NCI-H345 (cell line): ENCODE measurements around the gene CDC20.

Experiments
- DNase-seq: peaks from one replicate; lab custom pipeline; 2025; lab: John Stamatoyannopoulos, UW

CDC20 gene

GRCh38 chr1:43329995-43330751 lies 28.6 kb upstream of the CDC20 start:
- no peak for DNase-seq

DNA sequence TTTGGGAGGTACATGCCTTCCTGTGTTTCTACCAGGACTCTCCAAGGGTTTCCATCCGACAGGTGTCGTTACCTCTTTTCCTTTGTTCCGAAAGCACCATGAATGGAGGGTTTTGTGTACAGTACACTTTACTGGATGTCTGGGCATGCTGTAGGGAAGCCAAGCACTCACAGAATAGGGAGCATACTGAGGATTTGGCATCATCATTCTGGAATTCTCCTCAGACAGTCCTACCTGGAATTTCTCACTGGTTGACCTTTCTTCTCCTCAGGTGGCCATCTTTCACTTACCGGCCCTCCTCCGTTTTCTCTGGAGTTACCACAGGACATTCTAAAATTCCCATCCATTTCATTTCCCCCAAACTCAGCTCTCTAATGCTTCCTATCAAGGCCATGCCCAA lies 27.1 kb upstream of the CDC20 start:
- DNase-seq = peak; percentile 59

GRCh38 chr1:43334453-43335205 lies 24.2 kb upstream of the CDC20 start:
- DNase-seq = no peak

DNA sequence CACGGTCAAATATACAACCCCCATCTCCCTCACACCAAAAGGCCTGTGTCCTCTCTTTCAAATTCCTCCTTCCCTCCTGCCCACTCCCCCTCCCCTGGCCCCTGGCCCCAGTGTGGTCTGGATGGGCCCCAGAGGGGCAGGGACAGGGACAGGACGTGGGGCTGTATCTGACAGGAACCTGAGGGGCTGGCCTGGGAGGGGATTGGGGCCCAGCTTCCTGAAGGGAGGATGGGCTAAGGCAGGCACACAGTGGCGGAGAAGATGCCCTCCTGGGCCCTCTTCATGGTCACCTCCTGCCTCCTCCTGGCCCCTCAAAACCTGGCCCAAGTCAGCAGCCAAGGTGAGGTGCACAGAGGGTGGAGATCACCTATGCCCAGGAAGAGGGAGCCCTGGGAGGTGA lies 21.2 kb upstream of the CDC20 start, which contains the start of gene MPL:
Gene MPL, plus strand, starts transcription at position 231 of the 400 bp plus-strand sequence. Its CDS starts 31 bp downstream, at position 262.
- DNase-seq = no peak

DNA sequence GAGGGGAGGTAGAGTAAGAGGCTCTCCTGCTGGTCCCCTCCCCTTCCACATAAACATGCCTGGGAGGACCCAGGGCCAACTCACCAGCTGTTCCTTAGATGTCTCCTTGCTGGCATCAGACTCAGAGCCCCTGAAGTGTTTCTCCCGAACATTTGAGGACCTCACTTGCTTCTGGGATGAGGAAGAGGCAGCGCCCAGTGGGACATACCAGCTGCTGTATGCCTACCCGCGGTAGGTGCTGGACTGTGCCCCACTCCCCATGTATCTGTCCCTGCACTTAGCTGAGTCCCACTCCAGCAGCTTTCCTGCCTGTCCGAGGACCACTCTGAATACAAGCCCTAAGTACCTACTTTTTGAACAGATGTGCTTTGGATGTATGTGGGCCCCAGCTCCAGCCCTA lies 20.8 kb upstream of the CDC20 start:
- no peak for DNase-seq

GRCh38 chr1:43339584-43340232 lies 19.1 kb upstream of the CDC20 start:
- DNase-seq = no peak

DNA sequence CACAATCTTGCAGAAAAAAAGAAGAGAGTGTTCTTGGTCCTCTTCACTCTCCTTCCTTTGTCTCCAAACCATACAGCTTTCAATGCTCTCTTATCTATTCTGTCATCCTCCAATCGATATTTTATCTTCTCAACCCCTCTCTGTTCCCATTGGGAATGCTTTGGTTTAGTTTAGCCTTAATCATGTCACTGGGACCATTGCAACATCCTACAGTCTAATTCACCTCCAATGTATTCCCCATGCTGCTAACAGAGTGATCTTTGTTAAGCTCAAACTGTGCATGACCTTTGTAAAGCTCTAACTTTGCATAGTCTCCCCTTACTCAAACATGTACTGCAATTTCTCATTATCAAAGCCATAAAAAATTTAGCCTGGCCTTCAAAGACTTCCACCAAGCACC lies 18.2 kb upstream of the CDC20 start:
- no peak for DNase-seq

- no peak for DNase-seq
Measured at GRCh38 chr1:43344267-43344850, 14.4 kb upstream of the CDC20 start.

DNA sequence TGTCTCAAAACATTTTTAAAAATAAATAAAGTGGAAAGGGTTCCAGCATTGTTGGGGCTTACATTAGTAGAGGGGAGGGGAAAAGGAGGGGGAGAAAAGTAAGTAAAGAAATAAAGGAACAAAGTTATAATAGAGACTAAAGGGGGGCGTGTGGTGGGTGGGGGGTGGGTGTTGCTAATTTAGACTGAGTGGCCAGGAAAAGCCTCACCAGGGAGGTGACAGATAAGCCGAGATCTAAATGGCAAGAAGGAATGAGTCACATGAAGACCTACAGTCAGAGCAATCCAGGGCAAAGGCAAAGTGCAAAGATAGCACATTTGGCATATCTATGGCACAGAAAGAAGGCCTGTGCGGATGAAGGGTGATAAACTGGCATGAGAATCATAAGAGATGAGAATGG lies 13.7 kb upstream of the CDC20 start:
- no peak for DNase-seq

- DNase-seq = no peak
Measured at GRCh38 chr1:43346636-43347035, 12.1 kb upstream of the CDC20 start.

GRCh38 chr1:43348343-43348808 lies 10.4 kb upstream of the CDC20 start:
- DNase-seq = peak; percentile 71

DNA sequence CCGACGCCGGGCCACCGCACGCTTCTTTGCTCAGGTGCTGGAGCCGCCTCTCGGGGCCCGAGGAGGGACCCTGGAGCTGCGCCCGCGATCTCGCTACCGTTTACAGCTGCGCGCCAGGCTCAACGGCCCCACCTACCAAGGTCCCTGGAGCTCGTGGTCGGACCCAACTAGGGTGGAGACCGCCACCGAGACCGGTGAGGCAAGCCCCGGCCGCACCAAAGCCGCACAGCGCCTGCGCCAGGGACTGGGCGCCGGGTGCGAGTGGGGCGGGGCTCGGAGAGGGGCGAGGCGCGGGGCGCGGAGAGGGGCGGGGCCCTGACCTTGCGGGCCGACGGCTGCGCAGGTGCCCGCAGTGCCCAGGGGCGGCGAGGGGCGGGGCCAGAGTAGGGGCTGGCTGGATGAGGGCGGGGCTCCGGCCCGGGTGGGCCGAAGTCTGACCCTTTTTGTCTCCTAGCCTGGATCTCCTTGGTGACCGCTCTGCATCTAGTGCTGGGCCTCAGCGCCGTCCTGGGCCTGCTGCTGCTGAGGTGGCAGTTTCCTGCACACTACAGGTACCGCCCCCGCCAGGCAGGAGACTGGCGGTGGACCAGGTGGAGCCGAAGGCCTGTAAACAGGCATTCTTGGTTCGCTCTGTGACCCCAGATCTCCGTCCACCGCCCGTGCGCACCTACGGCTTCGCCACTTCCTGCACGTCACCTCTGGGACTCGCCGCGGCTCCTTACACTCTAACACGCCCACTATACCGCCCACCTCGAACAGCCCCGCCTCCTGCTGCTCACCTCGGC lies 9.8 kb upstream of the CDC20 start:
- DNase-seq = peak; percentile 95

GRCh38 chr1:43349594-43350306 lies 9.0 kb upstream of the CDC20 start:
- DNase-seq = no peak

GRCh38 chr1:43350976-43351375 lies 7.8 kb upstream of the CDC20 start:
- no peak for DNase-seq

DNA sequence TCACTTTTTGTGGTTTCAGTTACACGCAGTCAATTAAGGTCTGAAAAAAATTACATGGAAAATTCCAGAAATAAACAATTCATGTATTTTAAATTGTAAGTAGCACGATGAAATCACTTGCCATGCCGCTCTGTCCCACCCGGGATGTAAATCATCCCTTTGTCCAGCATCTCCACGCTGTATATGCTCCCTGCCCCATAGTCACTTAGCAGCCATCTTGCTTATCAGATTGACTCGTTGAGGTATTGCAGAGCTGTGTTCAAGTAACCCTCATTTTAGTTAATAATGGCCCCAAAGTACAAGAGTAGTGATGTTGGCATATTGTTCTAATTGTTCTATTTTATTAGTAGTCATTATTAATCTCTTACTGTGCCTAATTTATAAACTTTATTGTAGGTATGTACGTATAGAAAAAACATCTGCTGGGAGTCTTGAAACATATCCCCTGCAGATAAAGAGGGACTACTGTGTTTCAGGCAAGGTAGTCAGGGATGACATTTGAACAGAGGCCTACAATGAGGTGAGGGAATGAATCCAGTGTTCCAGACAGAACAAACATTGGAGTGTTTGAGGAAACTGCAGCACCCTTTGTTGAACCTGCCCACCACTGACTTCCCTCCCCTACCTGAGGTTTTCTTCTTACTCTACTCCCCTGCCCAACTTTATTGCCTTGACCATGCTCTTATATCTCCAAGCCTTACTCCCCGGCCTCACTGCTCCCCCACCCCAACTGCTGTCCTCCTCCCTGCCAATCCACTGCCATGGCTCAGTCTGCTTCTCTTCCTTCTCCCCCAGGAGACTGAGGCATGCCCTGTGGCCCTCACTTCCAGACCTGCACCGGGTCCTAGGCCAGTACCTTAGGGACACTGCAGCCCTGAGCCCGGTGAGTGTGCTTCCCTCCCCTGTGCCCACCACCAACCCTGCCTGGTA lies 7.1 kb upstream of the CDC20 start:
- DNase-seq = no peak

DNA sequence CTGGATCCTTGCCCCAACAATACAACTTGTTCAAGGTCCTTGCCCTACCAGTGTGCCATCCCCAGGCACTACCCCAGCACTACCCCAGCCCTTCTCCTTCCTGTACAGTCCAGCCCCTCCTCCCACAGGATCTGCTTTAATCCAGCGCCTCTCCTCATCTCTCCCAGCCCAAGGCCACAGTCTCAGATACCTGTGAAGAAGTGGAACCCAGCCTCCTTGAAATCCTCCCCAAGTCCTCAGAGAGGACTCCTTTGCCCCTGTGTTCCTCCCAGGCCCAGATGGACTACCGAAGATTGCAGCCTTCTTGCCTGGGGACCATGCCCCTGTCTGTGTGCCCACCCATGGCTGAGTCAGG lies 6.5 kb upstream of the CDC20 start:
- no peak for DNase-seq

DNA sequence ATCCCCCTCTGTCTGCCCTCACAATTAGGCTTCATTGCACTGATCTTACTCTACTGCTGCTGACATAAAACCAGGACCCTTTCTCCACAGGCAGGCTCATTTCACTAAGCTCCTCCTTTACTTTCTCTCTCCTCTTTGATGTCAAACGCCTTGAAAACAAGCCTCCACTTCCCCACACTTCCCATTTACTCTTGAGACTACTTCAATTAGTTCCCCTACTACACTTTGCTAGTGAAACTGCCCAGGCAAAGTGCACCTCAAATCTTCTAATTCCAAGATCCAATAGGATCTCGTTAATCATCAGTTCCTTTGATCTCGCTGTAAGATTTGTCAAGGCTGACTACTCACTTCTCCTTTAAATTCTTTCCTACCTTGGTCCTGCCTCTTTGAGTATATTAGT lies 5.9 kb upstream of the CDC20 start:
- DNase-seq = no peak

DNA sequence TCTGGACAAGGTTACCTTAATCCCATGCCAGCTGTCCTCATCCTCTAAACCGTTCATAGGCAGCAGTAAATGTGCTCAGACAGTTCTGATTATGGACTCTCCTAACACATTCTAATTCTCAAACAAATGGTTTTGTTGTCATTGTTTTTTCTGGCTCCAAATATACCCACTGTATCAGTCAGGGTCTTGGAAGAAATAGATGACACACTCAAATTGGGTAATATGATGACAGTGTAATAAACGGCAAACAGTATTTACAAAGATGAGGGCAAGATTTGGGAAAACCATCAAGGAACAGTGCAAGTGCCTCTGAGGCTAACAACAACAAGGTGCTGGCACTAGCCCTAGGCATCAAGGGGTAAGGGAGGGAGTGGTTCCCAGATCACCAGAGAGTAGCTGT lies 4.3 kb upstream of the CDC20 start:
- DNase-seq = no peak

DNA sequence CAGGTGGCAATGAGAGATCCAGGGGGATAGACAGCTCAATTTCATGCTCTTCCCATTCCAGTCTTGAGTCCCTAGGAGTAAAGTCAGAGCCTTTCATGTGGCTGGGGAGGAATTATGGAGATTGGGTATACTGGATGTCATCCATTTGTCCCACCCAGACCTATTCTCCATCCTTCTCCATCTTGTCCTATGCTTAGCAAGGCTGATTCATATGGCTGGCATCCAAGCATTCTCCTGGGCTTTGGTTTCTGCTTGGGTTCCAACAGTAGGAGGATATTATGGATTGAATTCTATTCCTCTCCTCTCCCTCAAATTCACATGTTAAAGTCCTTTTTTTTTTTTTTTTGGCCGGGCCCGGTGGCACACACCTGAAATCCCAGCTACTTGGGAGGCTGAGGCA lies 3.8 kb upstream of the CDC20 start:
- no peak for DNase-seq

GRCh38 chr1:43357251-43357650 lies 1.5 kb upstream of the CDC20 start:
- DNase-seq = no peak
